T-helper 2 cell treated with Interferon-gamma antibody and Interleukin-4, amounts not matched to agents 100 ng/mL and 5 ng/mL, for 36 hours (primary cell): ENCODE measurements around the gene GYPC. TPM values are rescaled to one million over a fixed set of nuclear protein-coding genes. Genes with fewer than 3 reads are reported as not detected.
"Not testable (repeated sequence)": the region's sequence is repeated elsewhere in the genome, so short reads cannot be mapped to it uniquely, and the experiment has no call there.

Experiments
- intact Hi-C: fragments of 100-400 bp; cut with micrococcal nuclease; formaldehyde crosslinking; loops from one replicate; pipeline ENCODE4 v1.15.1; 2023
- total RNA-seq: library from RNA; stranded (reverse); gene quantifications from 2 replicates; pipeline ENCODE4 v1.2.3, GENCODE V29; 2022

The GYPC gene
- total RNA-seq, 1 donor from 2014 or later: 149 TPM

DNA sequence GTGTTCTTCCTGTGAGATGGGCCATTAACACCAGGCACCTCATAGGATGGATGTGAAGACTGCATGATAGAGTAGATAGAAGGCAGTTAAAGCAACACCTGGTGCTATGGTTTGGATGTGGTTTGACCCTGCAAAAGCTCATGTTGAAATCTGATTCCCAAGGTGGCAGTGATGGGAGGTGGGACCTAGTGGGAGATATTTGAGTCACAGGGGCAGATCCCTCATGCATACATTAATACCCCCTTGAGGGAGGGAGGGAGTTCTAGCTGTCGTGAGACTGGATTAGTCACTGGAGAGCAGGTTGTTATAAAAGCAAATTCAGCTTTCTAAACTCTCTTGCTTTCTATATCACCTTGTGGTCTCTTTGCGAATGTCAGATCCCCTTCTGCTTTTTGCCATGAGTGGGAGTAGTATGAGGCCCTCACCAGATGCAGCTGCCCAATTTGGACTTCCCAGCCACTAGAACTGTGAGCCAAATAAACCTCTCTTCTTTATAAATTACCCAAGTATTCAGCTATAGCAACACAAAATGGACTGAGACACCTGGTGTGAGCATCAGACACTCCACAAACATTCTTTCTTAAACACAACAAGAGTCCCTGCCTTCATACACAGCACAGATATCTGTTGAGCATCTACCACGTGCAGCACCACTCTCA is 37.1 kb downstream of the GYPC start:
- intact Hi-C loops: not testable (repeated sequence)

- intact Hi-C loops: no loop called here
Observed at GRCh38 chr2:126696644-126697520, 40.9 kb downstream of the GYPC start.

- intact Hi-C loops: no loop called here
Observed at GRCh38 chr2:126698376-126698775, 42.4 kb downstream of the GYPC start.

GRCh38 chr2:126699018-126699417 is 43.1 kb downstream of the GYPC start:
- intact Hi-C loops: no loop called here

GRCh38 chr2:126699716-126700581 is 44.0 kb downstream of the GYPC start:
- intact Hi-C loops: loop anchor here (2.0 to 10.0 kb wide), 2 partner anchors 45 to 77 kb away; partner anchors contain the start of gene GYPC

DNA sequence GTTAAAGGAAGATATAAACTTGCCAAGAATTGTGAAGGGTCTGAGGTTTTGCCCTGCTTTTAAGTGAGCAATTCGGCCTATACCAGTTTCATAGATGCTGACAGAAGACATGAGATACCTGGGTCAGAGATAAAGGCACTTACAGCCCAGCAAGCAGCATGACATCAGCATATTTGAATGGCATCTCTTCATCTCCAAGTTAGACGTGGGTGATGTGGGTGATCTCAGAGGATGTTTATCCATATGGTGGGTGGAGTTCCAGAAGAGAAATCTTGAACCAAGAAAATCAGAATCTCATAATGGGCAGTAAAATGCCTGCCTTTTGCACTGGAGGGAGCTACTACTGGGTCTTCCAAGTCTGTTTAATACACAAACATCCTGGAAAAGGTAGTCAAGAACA is 44.7 kb downstream of the GYPC start:
- intact Hi-C loops: loop anchor here (2.0 to 10.0 kb wide), 2 partner anchors 46 to 76 kb away; partner anchors contain the start of gene GYPC

GRCh38 chr2:126703311-126703710 is 47.4 kb downstream of the GYPC start:
- intact Hi-C loops: loop anchor here (10.0 kb wide), 1 partner anchor 49 kb away; the partner anchor contains the start of gene GYPC

GRCh38 chr2:126704434-126705160 is 48.6 kb downstream of the GYPC start:
- intact Hi-C loops: loop anchor here (10.0 kb wide), 1 partner anchor 50 kb away; the partner anchor contains the start of gene GYPC

DNA sequence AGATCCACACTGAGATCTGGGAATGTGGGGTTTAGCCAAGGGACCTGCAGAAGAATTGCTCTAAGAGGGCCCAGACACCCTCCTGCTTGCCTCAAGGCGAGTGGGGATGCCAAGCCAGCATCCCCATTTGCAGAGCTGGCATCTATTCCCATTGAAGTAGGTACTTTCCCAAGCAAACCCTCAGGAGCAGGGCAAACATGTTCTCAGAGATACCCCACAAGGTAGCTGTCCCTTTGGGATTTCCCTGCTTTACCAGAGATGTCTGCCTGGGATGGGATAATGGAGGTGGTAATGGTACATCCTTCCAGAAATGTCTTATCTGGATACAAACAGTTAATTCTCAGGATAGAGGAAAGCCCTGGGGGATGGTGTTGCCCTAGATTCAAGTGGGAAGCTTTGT is 51.2 kb downstream of the GYPC start:
- intact Hi-C loops: loop anchor here (10.0 kb wide), 1 partner anchor 52 kb away; the partner anchor contains the start of gene GYPC

DNA sequence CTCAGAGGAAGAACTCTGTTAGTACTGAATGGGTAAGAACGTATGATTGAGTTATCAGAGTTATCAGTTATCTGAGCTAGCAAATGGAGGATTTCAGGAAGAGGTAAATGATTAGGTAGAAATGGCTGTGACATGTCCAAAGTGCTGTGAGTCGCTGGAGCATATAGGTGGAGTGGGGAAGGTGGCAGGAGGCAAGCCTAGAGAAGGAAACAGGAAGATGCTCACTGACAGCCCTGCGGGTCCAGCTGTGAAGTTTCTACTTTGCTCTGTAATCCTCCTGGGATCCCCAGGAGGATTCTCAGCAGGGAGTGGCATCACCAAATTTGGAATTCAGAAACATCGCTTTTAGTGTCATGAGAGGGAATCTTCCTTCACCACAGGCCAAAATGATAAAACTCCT is 52.0 kb downstream of the GYPC start:
- intact Hi-C loops: loop anchor here (10.0 kb wide), 1 partner anchor 53 kb away; the partner anchor contains the start of gene GYPC

- intact Hi-C loops: no loop called here
Observed at GRCh38 chr2:126714191-126714965, 58.4 kb downstream of the GYPC start.

DNA sequence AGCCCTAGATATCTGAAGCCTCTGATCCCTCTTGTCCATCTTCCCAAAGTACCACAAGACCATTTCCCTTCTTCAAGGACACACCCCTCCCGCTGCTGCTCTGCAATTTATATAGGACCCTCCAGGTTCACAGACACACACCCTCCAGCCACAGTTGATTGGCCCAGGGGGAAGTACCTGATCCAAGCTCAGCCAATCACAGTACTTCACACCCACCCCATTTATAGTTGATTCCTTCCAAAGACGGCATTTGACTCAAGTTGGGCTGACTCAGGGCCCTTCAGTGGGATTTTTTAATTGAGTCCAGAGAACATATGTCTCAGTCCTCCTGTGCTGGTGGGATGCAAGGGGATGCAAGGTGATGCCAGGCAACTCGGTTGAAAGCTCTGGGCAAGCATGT is 59.2 kb downstream of the GYPC start:
- intact Hi-C loops: no loop called here

GRCh38 chr2:126715576-126716406 is 59.8 kb downstream of the GYPC start:
- intact Hi-C loops: no loop called here

DNA sequence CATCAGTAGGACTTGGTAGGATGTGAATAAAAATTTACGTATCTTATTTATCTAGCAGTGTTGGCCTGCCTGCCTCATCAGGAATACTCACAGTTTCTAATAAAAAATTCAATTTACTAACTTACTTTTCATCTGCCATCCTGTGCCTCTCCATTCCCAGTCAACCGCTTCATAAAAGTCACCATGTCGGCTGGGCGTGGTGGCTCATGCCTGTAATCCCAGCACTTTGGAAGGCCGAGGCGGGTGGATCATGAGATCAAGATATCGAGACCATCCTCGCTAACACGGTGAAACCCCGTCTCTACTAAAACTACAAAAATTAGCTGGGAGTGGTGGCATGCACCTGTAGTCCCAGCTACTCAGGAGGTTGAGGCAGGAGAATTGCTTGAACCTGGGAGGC is 61.3 kb downstream of the GYPC start:
- intact Hi-C loops: not testable (repeated sequence)

DNA sequence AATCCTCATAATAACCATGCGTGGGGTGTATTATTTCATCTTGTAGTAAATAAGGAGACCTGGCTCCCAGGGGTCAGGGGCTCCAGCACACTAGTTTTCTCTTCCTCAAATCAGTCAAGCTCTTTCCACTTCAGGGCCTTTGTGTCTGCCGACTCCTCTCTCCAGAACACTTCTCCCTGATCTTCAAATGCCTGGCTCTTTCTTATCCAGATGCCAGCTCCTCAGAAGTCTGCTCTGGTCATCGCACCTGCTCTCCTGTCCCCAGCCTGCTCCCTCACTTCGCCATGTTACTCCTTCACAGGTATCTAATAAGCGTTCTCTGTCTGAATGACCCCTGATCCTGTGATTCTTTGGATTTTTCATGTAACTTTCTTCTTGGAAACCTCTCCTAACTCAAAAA is 62.0 kb downstream of the GYPC start:
- intact Hi-C loops: no loop called here

GRCh38 chr2:126719191-126719832 is 63.4 kb downstream of the GYPC start:
- intact Hi-C loops: no loop called here

GRCh38 chr2:126719833-126720351 is 63.9 kb downstream of the GYPC start:
- intact Hi-C loops: no loop called here

DNA sequence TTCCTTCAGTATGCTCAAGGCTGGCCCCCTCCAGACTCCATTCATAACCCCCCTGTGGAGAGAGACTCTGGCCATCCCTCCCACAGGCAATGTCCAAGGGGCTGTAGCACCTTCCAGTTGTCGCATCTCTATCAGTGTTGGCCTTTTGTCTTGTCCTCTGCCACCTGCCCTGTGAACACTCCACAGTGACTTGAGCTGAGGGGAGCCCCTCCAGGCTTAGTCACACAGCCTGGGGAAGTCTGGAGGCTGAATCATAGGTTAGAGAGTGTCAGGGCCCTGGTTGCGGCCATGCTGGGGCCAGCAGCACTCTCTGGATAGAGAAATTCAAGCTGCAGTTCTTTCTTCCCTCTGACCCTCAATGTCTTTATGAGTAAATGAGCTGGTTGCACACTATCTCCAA is 64.7 kb downstream of the GYPC start:
- intact Hi-C loops: no loop called here
